Measurements from ENCODE around the gene HGS.
A peak's percentile ranks its signal among the peaks of the same experiment; 100 is the strongest.

Gene HGS

GRCh38 chr17:81696218-81696941, 12.6 kb downstream of the HGS start:
- Histone ChIP-seq H3K9ac (ENCODE audit: low read depth, low read length) (no peak overlapping the region), H3K27me3 (ENCODE audit: control insufficient read depth, insufficient read depth, low read length) (no peaks in the 10 kb centered on the region), H3K9me3 (ENCODE audit: control insufficient read depth, insufficient read depth, low read length) (no peaks in the 10 kb centered on the region), H3K4me1 (ENCODE audit: control insufficient read depth, insufficient read depth, low read length) (no peaks in the 10 kb centered on the region), H3K36me3 (ENCODE audit: control insufficient read depth, insufficient read depth, low read length) (peaks cover 73% of the 10 kb centered on the region), H3K4me3 (ENCODE audit: low read depth, low read length) (no peak overlapping the region), H3K27ac (ENCODE audit: low read depth, low read length) (no peak overlapping the region)

GRCh38 chr17:81697261-81698044, 13.6 kb downstream of the HGS start:
- H3K4me3 ChIP-seq (ENCODE audit: low read depth, low read length), result no peak overlapping the region
- H3K9me3 ChIP-seq (ENCODE audit: control insufficient read depth, insufficient read depth, low read length), result no peaks in the 10 kb centered on the region
- H3K36me3 ChIP-seq (ENCODE audit: control insufficient read depth, insufficient read depth, low read length), result peaks cover 67% of the 10 kb centered on the region
- no peak overlapping the region for H3K9ac ChIP-seq (ENCODE audit: low read depth, low read length)
- H3K27ac ChIP-seq (ENCODE audit: low read depth, low read length), result no peak overlapping the region
- no peaks in the 10 kb centered on the region for H3K4me1 ChIP-seq (ENCODE audit: control insufficient read depth, insufficient read depth, low read length)
- no peaks in the 10 kb centered on the region for H3K27me3 ChIP-seq (ENCODE audit: control insufficient read depth, insufficient read depth, low read length)

GRCh38 chr17:81700353-81701287, 16.8 kb downstream of the HGS start:
- Histone ChIP-seq H3K36me3 (ENCODE audit: control insufficient read depth, insufficient read depth, low read length) (peaks cover 60% of the 10 kb centered on the region), H3K27ac (ENCODE audit: low read depth, low read length) (peak overlapping the region; percentile 2), H3K9ac (ENCODE audit: low read depth, low read length) (no peak overlapping the region), H3K4me3 (ENCODE audit: low read depth, low read length) (no peak overlapping the region), H3K4me1 (ENCODE audit: control insufficient read depth, insufficient read depth, low read length) (no peaks in the 10 kb centered on the region), H3K27me3 (ENCODE audit: control insufficient read depth, insufficient read depth, low read length) (no peaks in the 10 kb centered on the region), H3K9me3 (ENCODE audit: control insufficient read depth, insufficient read depth, low read length) (no peaks in the 10 kb centered on the region)

GRCh38 chr17:81701288-81702071, 17.7 kb downstream of the HGS start:
- no peak overlapping the region for H3K9ac ChIP-seq (ENCODE audit: low read depth, low read length)
- H3K4me1 ChIP-seq (ENCODE audit: control insufficient read depth, insufficient read depth, low read length), result no peaks in the 10 kb centered on the region
- no peaks in the 10 kb centered on the region for H3K27me3 ChIP-seq (ENCODE audit: control insufficient read depth, insufficient read depth, low read length)
- H3K36me3 ChIP-seq (ENCODE audit: control insufficient read depth, insufficient read depth, low read length), result peaks cover 60% of the 10 kb centered on the region
- H3K27ac ChIP-seq (ENCODE audit: low read depth, low read length), result peak overlapping the region; percentile 14
- H3K4me3 ChIP-seq (ENCODE audit: low read depth, low read length), result peak overlapping the region; percentile 93
- H3K9me3 ChIP-seq (ENCODE audit: control insufficient read depth, insufficient read depth, low read length), result no peaks in the 10 kb centered on the region

- Histone ChIP-seq H3K27ac (ENCODE audit: low read depth, low read length) (peak within 1 kb of the TSS; percentile 92), H3K9ac (ENCODE audit: low read depth, low read length) (peak within 1 kb of the TSS; percentile 91), H3K4me3 (ENCODE audit: low read depth, low read length) (peak within 1 kb of the TSS; percentile 93), H3K36me3 (ENCODE audit: control insufficient read depth, insufficient read depth, low read length) (peaks cover 61% of the 10 kb centered on the region), H3K9me3 (ENCODE audit: control insufficient read depth, insufficient read depth, low read length) (no peaks in the 10 kb centered on the region), H3K27me3 (ENCODE audit: control insufficient read depth, insufficient read depth, low read length) (no peaks in the 10 kb centered on the region), H3K4me1 (ENCODE audit: control insufficient read depth, insufficient read depth, low read length) (no peaks in the 10 kb centered on the region)
Measured at GRCh38 chr17:81702934-81703746, 19.3 kb downstream of the HGS start, which contains the start of gene MRPL12. Gene MRPL12, plus strand, starts transcription at chr17:81703367. Its CDS starts 135 bp downstream, at chr17:81703502.

- H3K9ac ChIP-seq (ENCODE audit: low read depth, low read length), result peak overlapping the region; percentile 91
- H3K4me3 ChIP-seq (ENCODE audit: low read depth, low read length), result peak overlapping the region; percentile 93
- no peaks in the 10 kb centered on the region for H3K9me3 ChIP-seq (ENCODE audit: control insufficient read depth, insufficient read depth, low read length)
- peaks cover 61% of the 10 kb centered on the region for H3K36me3 ChIP-seq (ENCODE audit: control insufficient read depth, insufficient read depth, low read length)
- no peaks in the 10 kb centered on the region for H3K27me3 ChIP-seq (ENCODE audit: control insufficient read depth, insufficient read depth, low read length)
- H3K4me1 ChIP-seq (ENCODE audit: control insufficient read depth, insufficient read depth, low read length), result no peaks in the 10 kb centered on the region
- peak overlapping the region; percentile 92 for H3K27ac ChIP-seq (ENCODE audit: low read depth, low read length)
Measured at GRCh38 chr17:81703747-81704654, 20.2 kb downstream of the HGS start.

GRCh38 chr17:81705518-81706231, 21.9 kb downstream of the HGS start:
- H3K27me3 ChIP-seq (ENCODE audit: control insufficient read depth, insufficient read depth, low read length), result no peaks in the 10 kb centered on the region

GRCh38 chr17:81706232-81706611, 22.4 kb downstream of the HGS start:
- H3K4me1 ChIP-seq (ENCODE audit: control insufficient read depth, insufficient read depth, low read length), result peaks cover 10% of the 10 kb centered on the region
- peaks cover 51% of the 10 kb centered on the region for H3K36me3 ChIP-seq (ENCODE audit: control insufficient read depth, insufficient read depth, low read length)
- no peak overlapping the region for H3K27ac ChIP-seq (ENCODE audit: low read depth, low read length)
- no peak overlapping the region for H3K4me3 ChIP-seq (ENCODE audit: low read depth, low read length)
- H3K9me3 ChIP-seq (ENCODE audit: control insufficient read depth, insufficient read depth, low read length), result no peaks in the 10 kb centered on the region
- no peak overlapping the region for H3K9ac ChIP-seq (ENCODE audit: low read depth, low read length)
- H3K27me3 ChIP-seq (ENCODE audit: control insufficient read depth, insufficient read depth, low read length), result no peaks in the 10 kb centered on the region

More at GRCh38 chr17:81705518-81706231, 21.9 kb downstream of the HGS start:
- Histone ChIP-seq H3K27ac (ENCODE audit: low read depth, low read length) (no peak overlapping the region), H3K4me1 (ENCODE audit: control insufficient read depth, insufficient read depth, low read length) (peaks cover 4% of the 10 kb centered on the region), H3K36me3 (ENCODE audit: control insufficient read depth, insufficient read depth, low read length) (peaks cover 57% of the 10 kb centered on the region), H3K9ac (ENCODE audit: low read depth, low read length) (no peak overlapping the region), H3K9me3 (ENCODE audit: control insufficient read depth, insufficient read depth, low read length) (no peaks in the 10 kb centered on the region), H3K4me3 (ENCODE audit: low read depth, low read length) (no peak overlapping the region)

Data from HUES48 (cell line).